Measurements from ENCODE around the gene UGT2B11.

DNA sequence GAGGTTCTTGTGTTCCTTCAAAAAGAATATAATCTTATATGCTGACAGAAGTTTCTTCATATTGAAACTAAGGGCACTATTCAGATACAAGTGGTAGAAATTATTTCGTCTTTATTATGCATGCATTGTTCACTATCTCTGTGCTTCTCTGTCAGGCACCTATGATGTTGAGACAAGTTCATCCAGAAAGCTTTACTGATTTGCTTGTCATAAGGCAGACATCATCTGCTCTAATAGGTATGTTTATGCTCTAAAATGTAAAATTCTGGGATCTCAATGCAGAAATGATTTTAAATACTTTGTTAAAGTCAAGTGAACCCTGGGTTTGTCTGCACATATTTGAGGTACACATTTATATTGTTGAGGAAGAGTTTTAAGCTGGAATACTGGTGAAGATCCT is 3.6 kb downstream of the UGT2B11 start:
- TF ChIP-seq, protein P1, sequence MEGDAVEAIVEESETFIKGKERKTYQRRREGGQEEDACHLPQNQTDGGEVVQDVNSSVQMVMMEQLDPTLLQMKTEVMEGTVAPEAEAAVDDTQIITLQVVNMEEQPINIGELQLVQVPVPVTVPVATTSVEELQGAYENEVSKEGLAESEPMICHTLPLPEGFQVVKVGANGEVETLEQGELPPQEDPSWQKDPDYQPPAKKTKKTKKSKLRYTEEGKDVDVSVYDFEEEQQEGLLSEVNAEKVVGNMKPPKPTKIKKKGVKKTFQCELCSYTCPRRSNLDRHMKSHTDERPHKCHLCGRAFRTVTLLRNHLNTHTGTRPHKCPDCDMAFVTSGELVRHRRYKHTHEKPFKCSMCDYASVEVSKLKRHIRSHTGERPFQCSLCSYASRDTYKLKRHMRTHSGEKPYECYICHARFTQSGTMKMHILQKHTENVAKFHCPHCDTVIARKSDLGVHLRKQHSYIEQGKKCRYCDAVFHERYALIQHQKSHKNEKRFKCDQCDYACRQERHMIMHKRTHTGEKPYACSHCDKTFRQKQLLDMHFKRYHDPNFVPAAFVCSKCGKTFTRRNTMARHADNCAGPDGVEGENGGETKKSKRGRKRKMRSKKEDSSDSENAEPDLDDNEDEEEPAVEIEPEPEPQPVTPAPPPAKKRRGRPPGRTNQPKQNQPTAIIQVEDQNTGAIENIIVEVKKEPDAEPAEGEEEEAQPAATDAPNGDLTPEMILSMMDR (IDR thresholded peaks at IDR 0.05 in 8 of 11, conservative IDR thresholded peaks at IDR 0.05 in 3 of 11) = no peak
- no peak for TF ChIP-seq POLR2A (IDR thresholded peaks at IDR 0.05)

All from spleen (tissue), 7 donors.